Prostate gland (tissue), 2 donors: ENCODE measurements around the gene PELI3.
"Not testable (repeated sequence)": the region's sequence is repeated elsewhere in the genome, so short reads cannot be mapped to it uniquely, and the experiment has no call there.

Source experiments
- POLR2A ChIP-seq: fragments of 450-650 bp; IDR thresholded peaks from one replicate; pipeline ENCODE4 v1.6.1; 2016; ENCODE audit warnings: antibody characterized with exemption, mild to moderate bottlenecking
- POLR2AphosphoS5 ChIP-seq: sonication (generic); formaldehyde crosslinking; IDR thresholded peaks from one replicate; pipeline ENCODE4 v1.6.1; 2017; ENCODE audit warnings: antibody characterized with exemption
- TF ChIP-seq, protein P1 (sequence below), 4 experiments: fragments of 200-600 bp in 2 of 4; fragments of 450-650 bp in 2 of 4; sonication (generic) in 2 of 4; IDR thresholded peaks; 1 replicate in 3 of 4; 2 replicates in 1 of 4; pipeline ENCODE4 v1.5.1; 2016 to 2019; ENCODE audit warnings: antibody characterized with exemption in 4 of 4, mild to moderate bottlenecking in 2 of 4, moderate library complexity in 2 of 4

DNA sequence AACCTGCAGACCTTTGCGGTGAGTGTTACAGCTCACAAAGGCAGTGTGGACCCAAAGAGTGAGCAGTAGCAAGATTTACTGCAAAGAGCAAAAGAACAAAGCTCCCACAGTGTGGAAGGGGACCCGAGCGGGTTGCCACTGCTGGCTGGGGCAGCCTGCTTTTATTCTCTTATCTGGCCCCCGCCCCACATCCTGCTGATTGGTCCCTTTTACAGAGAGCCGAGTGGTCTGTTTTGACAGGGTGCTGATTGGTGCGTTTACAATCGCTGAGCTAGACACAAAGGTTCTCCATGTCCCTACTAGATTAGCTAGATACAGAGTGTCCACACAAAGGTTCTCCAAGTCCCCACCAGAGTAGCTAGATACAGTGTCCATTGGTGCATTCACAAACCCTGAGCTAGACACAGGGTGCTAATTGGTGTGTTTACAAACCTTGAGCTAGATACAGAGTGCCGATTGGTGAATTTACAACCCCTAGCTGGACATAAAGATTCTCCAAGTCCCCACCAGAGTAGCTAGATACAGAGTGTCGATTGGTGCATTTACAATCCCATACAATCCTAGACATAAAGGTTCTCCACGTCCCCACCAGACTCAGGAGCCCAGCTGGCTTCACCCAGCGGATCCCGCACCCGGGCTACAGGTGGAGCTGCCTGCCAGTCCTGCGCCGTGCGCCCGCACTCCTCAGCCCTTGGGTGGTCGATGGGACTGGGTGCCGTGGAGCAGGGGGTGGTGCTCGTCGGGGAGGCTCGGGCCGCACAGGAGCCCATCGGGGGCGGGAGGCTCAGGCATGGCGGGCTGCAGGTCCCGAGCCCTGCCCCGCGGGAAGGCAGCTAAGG is 26.4 kb upstream of the PELI3 start:
- TF ChIP-seq, protein P1, sequence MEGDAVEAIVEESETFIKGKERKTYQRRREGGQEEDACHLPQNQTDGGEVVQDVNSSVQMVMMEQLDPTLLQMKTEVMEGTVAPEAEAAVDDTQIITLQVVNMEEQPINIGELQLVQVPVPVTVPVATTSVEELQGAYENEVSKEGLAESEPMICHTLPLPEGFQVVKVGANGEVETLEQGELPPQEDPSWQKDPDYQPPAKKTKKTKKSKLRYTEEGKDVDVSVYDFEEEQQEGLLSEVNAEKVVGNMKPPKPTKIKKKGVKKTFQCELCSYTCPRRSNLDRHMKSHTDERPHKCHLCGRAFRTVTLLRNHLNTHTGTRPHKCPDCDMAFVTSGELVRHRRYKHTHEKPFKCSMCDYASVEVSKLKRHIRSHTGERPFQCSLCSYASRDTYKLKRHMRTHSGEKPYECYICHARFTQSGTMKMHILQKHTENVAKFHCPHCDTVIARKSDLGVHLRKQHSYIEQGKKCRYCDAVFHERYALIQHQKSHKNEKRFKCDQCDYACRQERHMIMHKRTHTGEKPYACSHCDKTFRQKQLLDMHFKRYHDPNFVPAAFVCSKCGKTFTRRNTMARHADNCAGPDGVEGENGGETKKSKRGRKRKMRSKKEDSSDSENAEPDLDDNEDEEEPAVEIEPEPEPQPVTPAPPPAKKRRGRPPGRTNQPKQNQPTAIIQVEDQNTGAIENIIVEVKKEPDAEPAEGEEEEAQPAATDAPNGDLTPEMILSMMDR (IDR thresholded peaks at IDR 0.05): not testable (repeated sequence)
- not testable (repeated sequence) for TF ChIP-seq POLR2A, POLR2AphosphoS5
